Natural killer cell (primary cell): Measurements from ENCODE around the gene ELOVL3. TPM values are rescaled to one million over a fixed set of nuclear protein-coding genes. Genes with fewer than 3 reads are reported as not detected.
A peak's percentile ranks its signal among the peaks of the same experiment; 100 is the strongest.

Experiments used
- ATAC-seq, 3 donors: fragments of 150-1000 bp in 2 of 3; fragments of 200-7000 bp in 1 of 3; cut with Tn5 transposase; 1 replicate in 1 of 3; 2 replicates in 2 of 3; pipeline ENCODE4 v1.10.0; 2021; ENCODE audit warnings: mild to moderate bottlenecking in 2 of 3, moderate library complexity in 2 of 3
- DNase-seq, 2 donors: peaks; one replicate each; pipeline versions ENCODE4 v3.0.0 to v3.0.0-alpha.2; 2013 to 2021; ENCODE audit warnings: mixed read lengths in 1 of 2
- H3K27ac ChIP-seq: one replicate; pipeline ENCODE4 v1.5.1; 2013; ENCODE audit warnings: mild to moderate bottlenecking, low read length
- H3K27me3 ChIP-seq: one replicate; pipeline ENCODE4 v1.6.1; 2013; ENCODE audit warnings: low read length; ENCODE audit not compliant: control insufficient read depth, insufficient read depth
- H3K36me3 ChIP-seq: one replicate; pipeline ENCODE4 v1.6.1; 2013; ENCODE audit warnings: low read length; ENCODE audit not compliant: control insufficient read depth, insufficient read depth
- H3K4me1 ChIP-seq: one replicate; pipeline ENCODE4 v1.6.1; 2013; ENCODE audit warnings: low read length; ENCODE audit not compliant: control insufficient read depth, insufficient read depth
- H3K4me3 ChIP-seq: one replicate; pipeline ENCODE4 v1.5.1; 2013; ENCODE audit warnings: low read length
- H3K9me3 ChIP-seq: one replicate; pipeline ENCODE4 v1.6.1; 2013; ENCODE audit warnings: low read length; ENCODE audit not compliant: control insufficient read depth, insufficient read depth
- H3K27ac Mint-ChIP-seq, 2 donors: one replicate each; pipeline ENCODE4 v1.8.0; 2022; ENCODE audit warnings: mild to moderate bottlenecking in 2 of 2, mixed read lengths in 2 of 2, moderate library complexity in 1 of 2
- H3K27me3 Mint-ChIP-seq, 2 donors: one replicate each; pipeline ENCODE4 v1.8.0; 2022; ENCODE audit warnings: low read depth in 2 of 2, mixed read lengths in 2 of 2
- H3K36me3 Mint-ChIP-seq: one replicate; pipeline ENCODE4 v1.8.0; 2022; ENCODE audit warnings: mixed read lengths
- H3K4me1 Mint-ChIP-seq, 2 donors: one replicate each; pipeline ENCODE4 v1.8.0; 2022; ENCODE audit warnings: mixed read lengths in 2 of 2
- H3K4me3 Mint-ChIP-seq: one replicate; pipeline ENCODE4 v1.8.0; 2022; ENCODE audit warnings: mild to moderate bottlenecking, moderate library complexity, mixed read lengths
- H3K9me3 Mint-ChIP-seq, 2 donors: one replicate each; pipeline ENCODE4 v1.8.0; 2022; ENCODE audit warnings: mixed read lengths in 2 of 2
- WGBS: methylation state at CpG from one replicate; pipeline ENCODE4 v1.1.7; 2013; ENCODE audit warnings: missing lambda C conversion rate; ENCODE audit not compliant: insufficient coverage; 5-methylcytosine and 5-hydroxymethylcytosine counted together
- intact Hi-C: fragments of 100-400 bp; cut with micrococcal nuclease; formaldehyde crosslinking; loops from one replicate; pipeline ENCODE4 v1.14.2; 2022
- total RNA-seq, 4 donors: library from RNA; stranded (reverse); fragments of 120-200 nt in 1 of 4; gene quantifications; one replicate each; pipeline versions ENCODE4 v1.2.3 to v1.2.4, GENCODE V29; 2013 to 2022
- TF ChIP-seq, protein P1 (sequence below): fragments of 200-600 bp; IDR thresholded peaks from one replicate; pipeline ENCODE4 v1.8.0; 2022; ENCODE audit warnings: antibody characterized with exemption

Gene ELOVL3
- total RNA-seq, 3 donors from 2014 or later (not counting 1 experiment from before 2014, with no cell fraction given) = not detected

DNA sequence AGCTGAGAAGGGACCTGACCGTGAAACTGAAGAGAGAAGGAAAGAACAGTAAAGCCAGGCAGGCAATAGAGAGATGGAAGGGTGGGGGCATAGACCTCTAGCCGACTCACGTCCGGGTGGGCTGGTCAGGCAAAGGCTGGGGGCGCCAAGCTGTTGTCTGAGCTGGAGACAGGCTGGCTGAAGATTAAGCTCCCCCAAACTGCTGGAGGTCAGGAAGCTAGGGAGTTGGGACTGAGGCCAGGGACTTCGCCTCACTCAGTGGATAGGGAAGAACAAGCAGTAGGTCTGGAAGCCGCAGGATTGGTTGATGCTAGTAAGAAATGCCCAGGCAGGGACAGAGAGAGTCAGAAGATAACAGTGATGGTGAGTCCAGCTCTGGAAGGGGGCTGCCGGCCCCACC, 9.9 kb downstream of the ELOVL3 start:
- no peaks in the 10 kb centered on the region for H3K9me3 Mint-ChIP-seq
- DNase-seq (no peak), ATAC-seq (no peak)
- Histone ChIP-seq H3K9me3 (no peaks in the 10 kb centered on the region), H3K27ac (no peak overlapping the region), H3K4me1 (peaks cover 16% of the 10 kb centered on the region), H3K36me3 (no peaks in the 10 kb centered on the region), H3K4me3 (no peak overlapping the region), H3K27me3 (peaks cover 20% of the 10 kb centered on the region)
- peaks cover 5 to 17% of the 10 kb centered on the region in 2 donors for H3K4me1 Mint-ChIP-seq
- no peaks in the 10 kb centered on the region for H3K36me3 Mint-ChIP-seq
- intact Hi-C loops = no loop called here
- 82% methylated on average over 8 of the region's 8 CpGs for WGBS
- H3K27ac Mint-ChIP-seq = no peak overlapping the region
- peaks cover 43 to 74% of the 10 kb centered on the region in 2 donors for H3K27me3 Mint-ChIP-seq
- TF ChIP-seq, protein P1, sequence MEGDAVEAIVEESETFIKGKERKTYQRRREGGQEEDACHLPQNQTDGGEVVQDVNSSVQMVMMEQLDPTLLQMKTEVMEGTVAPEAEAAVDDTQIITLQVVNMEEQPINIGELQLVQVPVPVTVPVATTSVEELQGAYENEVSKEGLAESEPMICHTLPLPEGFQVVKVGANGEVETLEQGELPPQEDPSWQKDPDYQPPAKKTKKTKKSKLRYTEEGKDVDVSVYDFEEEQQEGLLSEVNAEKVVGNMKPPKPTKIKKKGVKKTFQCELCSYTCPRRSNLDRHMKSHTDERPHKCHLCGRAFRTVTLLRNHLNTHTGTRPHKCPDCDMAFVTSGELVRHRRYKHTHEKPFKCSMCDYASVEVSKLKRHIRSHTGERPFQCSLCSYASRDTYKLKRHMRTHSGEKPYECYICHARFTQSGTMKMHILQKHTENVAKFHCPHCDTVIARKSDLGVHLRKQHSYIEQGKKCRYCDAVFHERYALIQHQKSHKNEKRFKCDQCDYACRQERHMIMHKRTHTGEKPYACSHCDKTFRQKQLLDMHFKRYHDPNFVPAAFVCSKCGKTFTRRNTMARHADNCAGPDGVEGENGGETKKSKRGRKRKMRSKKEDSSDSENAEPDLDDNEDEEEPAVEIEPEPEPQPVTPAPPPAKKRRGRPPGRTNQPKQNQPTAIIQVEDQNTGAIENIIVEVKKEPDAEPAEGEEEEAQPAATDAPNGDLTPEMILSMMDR = no peak
- H3K4me3 Mint-ChIP-seq = no peak overlapping the region

GRCh38 chr10:102237711-102238252, 11.7 kb downstream of the ELOVL3 start:
- no peak for DNase-seq
- intact Hi-C loops = no loop called here
- H3K27me3 ChIP-seq = peaks cover 17% of the 10 kb centered on the region
- H3K9me3 ChIP-seq = no peaks in the 10 kb centered on the region
- H3K27me3 Mint-ChIP-seq = peaks cover 44 to 71% of the 10 kb centered on the region in 2 donors
- 83% methylated on average over 1 of the region's 4 CpGs for WGBS
- H3K27ac ChIP-seq = no peak overlapping the region
- no peak overlapping the region for H3K4me3 ChIP-seq
- TF ChIP-seq, protein P1 = no peak
- H3K36me3 ChIP-seq = no peaks in the 10 kb centered on the region
- H3K4me1 Mint-ChIP-seq = peaks cover 9 to 20% of the 10 kb centered on the region in 2 donors
- no peak overlapping the region for H3K27ac Mint-ChIP-seq
- no peaks in the 10 kb centered on the region for H3K36me3 Mint-ChIP-seq
- H3K4me3 Mint-ChIP-seq = peak overlapping the region; percentile 28
- no peak for ATAC-seq
- peaks cover 18% of the 10 kb centered on the region for H3K4me1 ChIP-seq
- no peaks in the 10 kb centered on the region for H3K9me3 Mint-ChIP-seq

DNA sequence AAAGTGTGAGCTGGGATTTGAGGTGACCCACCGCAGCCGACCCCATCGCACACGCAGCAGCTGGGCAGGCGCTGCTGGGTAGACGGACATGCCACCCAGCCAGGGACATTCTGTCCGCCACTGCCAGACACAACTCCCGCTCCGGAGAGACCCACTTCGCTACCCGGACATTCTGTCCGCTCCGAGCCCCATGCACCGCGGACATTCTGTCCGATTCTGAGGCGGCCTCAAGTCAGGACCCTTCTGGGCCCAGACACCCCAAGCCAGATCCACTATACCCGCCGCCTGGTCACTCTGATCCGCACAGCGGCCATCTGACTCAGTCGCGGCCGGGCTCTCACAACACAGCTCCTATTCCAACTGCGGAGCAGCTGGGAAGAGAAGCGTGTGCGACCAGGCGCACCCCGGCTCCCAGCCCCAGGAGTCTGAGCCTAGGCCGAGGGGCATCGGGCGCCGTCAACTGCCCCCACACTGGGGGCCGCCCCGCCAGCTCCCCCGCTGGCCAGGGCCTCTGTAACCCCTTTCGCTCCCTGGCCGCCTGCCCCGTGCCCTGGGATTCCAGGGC, 14.4 kb downstream of the ELOVL3 start:
- H3K36me3 ChIP-seq = no peaks in the 10 kb centered on the region
- H3K9me3 Mint-ChIP-seq = no peaks in the 10 kb centered on the region
- WGBS = 29% methylated on average over 39 of the region's 39 CpGs
- H3K4me1 ChIP-seq = peaks cover 26% of the 10 kb centered on the region
- H3K36me3 Mint-ChIP-seq = no peaks in the 10 kb centered on the region
- H3K27me3 ChIP-seq = peaks cover 17% of the 10 kb centered on the region
- H3K27me3 Mint-ChIP-seq = peaks cover 33 to 54% of the 10 kb centered on the region in 2 donors
- no peak for ATAC-seq
- no peak overlapping the region for H3K4me3 ChIP-seq
- no peak overlapping the region for H3K27ac ChIP-seq
- no peak overlapping the region for H3K27ac Mint-ChIP-seq
- H3K4me1 Mint-ChIP-seq = peaks cover 22 to 32% of the 10 kb centered on the region in 2 donors
- intact Hi-C loops = loop anchor here (10.0 kb wide), 1 partner anchor 404 kb away; the partner anchor contains the start of gene TRIM8
- no peaks in the 10 kb centered on the region for H3K9me3 ChIP-seq
- peak overlapping the region; percentile 81 for H3K4me3 Mint-ChIP-seq
- TF ChIP-seq, protein P1 = no peak
- no peak for DNase-seq
